Sigmoid colon (tissue), 7 donors: ENCODE results near the gene CD52. TPM values are rescaled to one million over a fixed set of nuclear protein-coding genes. Genes with fewer than 3 reads are reported as not detected.

ENCODE experiments used
- DNase-seq: peaks from one replicate; pipeline ENCODE4 v3.0.0-alpha.2; 2019
- H3K27ac ChIP-seq, 4 donors: fragments of 200-600 bp; sonication (generic); one replicate each; pipeline ENCODE4 v1.5.1; 2016 to 2019; ENCODE audit warnings: mild to moderate bottlenecking in 1 of 4
- H3K27me3 ChIP-seq, 3 donors: fragments of 200-600 bp; sonication (generic); one replicate each; pipeline ENCODE4 v1.5.1; 2019; ENCODE audit warnings: mild to moderate bottlenecking in 1 of 3
- H3K36me3 ChIP-seq, 4 donors: fragments of 200-600 bp; sonication (generic); one replicate each; pipeline ENCODE4 v1.5.1; 2016 to 2019
- H3K4me1 ChIP-seq, 4 donors: fragments of 200-600 bp; sonication (generic); one replicate each; pipeline ENCODE4 v1.5.1; 2017 to 2019
- H3K4me3 ChIP-seq, 4 donors: fragments of 200-600 bp; sonication (generic); one replicate each; pipeline ENCODE4 v1.5.1; 2017 to 2019; ENCODE audit warnings: mild to moderate bottlenecking in 2 of 4, moderate library complexity in 1 of 4
- H3K9me3 ChIP-seq, 4 donors: fragments of 200-600 bp in 3 of 4; sonication (generic) in 3 of 4; one replicate each; pipeline versions ENCODE4 v1.5.1 to v1.6.1; 2013 to 2019
- EP300 ChIP-seq, 4 donors: sonication (generic); formaldehyde crosslinking; IDR thresholded peaks; one replicate each; pipeline ENCODE4 v1.6.1; 2017; ENCODE audit warnings: antibody characterized with exemption in 4 of 4
- POLR2A ChIP-seq, 2 donors: fragments of 450-650 bp; IDR thresholded peaks; one replicate each; pipeline ENCODE4 v1.6.1; 2016; ENCODE audit warnings: antibody characterized with exemption in 2 of 2, mild to moderate bottlenecking in 2 of 2, moderate library complexity in 2 of 2
- POLR2AphosphoS5 ChIP-seq, 4 donors: sonication (generic); formaldehyde crosslinking; IDR thresholded peaks; one replicate each; pipeline ENCODE4 v1.6.1; 2017; ENCODE audit warnings: antibody characterized with exemption in 4 of 4
- WGBS, 2 donors: extraction: QIAGEN DNeasy Blood & Tissue Kit; methylation state at CpG; one replicate each; pipeline ENCODE4 v1.1.7; 2013; 5-methylcytosine and 5-hydroxymethylcytosine counted together
- intact Hi-C: fragments of 100-400 bp; cut with DNase I; formaldehyde crosslinking; loops from one replicate; pipeline ENCODE4 v1.15.1; 2023
- polyA plus RNA-seq, 3 donors: library from polyadenylated mRNA; stranded (reverse); fragments of 200-250 nt; gene quantifications; one replicate each; pipeline ENCODE4 v1.2.3, GENCODE V29; 2013
- total RNA-seq, 4 donors: library from RNA; depleted of rRNA; stranded (reverse); fragments of >200 nt; gene quantifications; one replicate each; pipeline ENCODE4 v1.1.0, GENCODE V29; 2016
- TF ChIP-seq, protein P1 (sequence below), 4 experiments: fragments of 450-650 bp in 3 of 4; fragments of 200-600 bp in 1 of 4; IDR thresholded peaks; one replicate each; pipeline ENCODE4 v1.5.1; 2016 to 2019; ENCODE audit warnings: antibody characterized with exemption in 4 of 4, mild to moderate bottlenecking in 3 of 4, moderate library complexity in 2 of 4
- donor health status: healthy with polysubstance abuse.
- donor health status: Bipolar disorder and iron deficiency.
- donor health status: healthy.

CD52 gene
- total and polyA plus RNA-seq, 7 donors = 1.6 to 556 (median 19.8) TPM; not detected in 2

DNA sequence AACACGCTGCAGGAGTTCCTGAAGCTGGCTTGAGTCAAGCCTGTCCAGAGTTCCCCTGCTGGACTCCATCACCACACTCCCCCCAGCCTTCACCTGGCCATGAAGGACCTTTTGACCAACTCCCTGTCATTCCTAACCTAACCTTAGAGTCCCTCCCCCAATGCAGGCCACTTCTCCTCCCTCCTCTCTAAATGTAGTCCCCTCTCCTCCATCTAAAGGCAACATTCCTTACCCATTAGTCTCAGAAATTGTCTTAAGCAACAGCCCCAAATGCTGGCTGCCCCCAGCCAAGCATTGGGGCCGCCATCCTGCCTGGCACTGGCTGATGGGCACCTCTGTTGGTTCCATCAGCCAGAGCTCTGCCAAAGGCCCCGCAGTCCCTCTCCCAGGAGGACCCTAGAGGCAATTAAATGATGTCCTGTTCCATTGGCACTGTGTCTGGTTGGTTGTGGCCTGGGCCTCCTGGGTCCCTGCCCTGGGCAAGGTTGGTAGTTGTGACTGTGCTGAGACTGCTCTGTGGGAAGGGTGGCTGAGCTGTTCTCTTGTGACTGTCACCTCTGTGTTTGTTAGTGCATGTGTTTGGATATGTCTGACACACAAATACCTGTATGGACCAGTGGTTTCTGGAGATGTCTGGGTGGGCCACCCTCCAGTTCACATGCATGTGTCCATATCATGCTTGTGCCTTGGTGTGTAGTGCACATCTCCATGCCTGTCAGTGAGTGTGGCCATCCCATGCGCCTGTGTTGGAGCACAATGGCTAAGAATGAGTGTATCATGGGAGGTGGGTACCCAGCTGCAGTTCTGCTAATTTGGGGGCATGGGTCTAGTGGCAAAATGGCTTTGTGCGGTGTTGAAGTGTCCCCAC, 36.4 kb upstream of the CD52 start:
- peaks cover 0 to 64% (median 51%) of the 10 kb centered on the region in 4 donors for H3K4me1 ChIP-seq
- WGBS, 2 donors = 91 to 95% methylated on average over 5 of the region's 5 CpGs
- peak overlapping the region in 1 of 4 donors; percentile 73 for H3K4me3 ChIP-seq
- peaks cover 0 to 5% (median 2%) of the 10 kb centered on the region in 4 donors for H3K36me3 ChIP-seq
- TF ChIP-seq EP300 (IDR thresholded peaks at IDR 0.05) (no peak), POLR2AphosphoS5 (IDR thresholded peaks at IDR 0.05) (no peak), POLR2A (IDR thresholded peaks at IDR 0.05) (no peak)
- TF ChIP-seq, protein P1, sequence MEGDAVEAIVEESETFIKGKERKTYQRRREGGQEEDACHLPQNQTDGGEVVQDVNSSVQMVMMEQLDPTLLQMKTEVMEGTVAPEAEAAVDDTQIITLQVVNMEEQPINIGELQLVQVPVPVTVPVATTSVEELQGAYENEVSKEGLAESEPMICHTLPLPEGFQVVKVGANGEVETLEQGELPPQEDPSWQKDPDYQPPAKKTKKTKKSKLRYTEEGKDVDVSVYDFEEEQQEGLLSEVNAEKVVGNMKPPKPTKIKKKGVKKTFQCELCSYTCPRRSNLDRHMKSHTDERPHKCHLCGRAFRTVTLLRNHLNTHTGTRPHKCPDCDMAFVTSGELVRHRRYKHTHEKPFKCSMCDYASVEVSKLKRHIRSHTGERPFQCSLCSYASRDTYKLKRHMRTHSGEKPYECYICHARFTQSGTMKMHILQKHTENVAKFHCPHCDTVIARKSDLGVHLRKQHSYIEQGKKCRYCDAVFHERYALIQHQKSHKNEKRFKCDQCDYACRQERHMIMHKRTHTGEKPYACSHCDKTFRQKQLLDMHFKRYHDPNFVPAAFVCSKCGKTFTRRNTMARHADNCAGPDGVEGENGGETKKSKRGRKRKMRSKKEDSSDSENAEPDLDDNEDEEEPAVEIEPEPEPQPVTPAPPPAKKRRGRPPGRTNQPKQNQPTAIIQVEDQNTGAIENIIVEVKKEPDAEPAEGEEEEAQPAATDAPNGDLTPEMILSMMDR (IDR thresholded peaks at IDR 0.05) = no peak
- peak overlapping the region; percentile 88 to 98 (median 91) for H3K27ac ChIP-seq
- intact Hi-C loops = loop anchor here (5.0 kb wide), 1 partner anchor 49 kb away; the partner anchor contains the start of gene CEP85
- H3K9me3 ChIP-seq = no peaks in the 10 kb centered on the region
- DNase-seq = no peak
- no peaks in the 10 kb centered on the region for H3K27me3 ChIP-seq

GRCh38 chr1:26281971-26282370, 35.8 kb upstream of the CD52 start:
- H3K36me3 ChIP-seq = peaks cover 0 to 5% (median 1%) of the 10 kb centered on the region in 4 donors
- H3K27ac ChIP-seq = peak overlapping the region; percentile 13 to 93 (median 68)
- peaks cover 0 to 60% (median 48%) of the 10 kb centered on the region in 4 donors for H3K4me1 ChIP-seq
- intact Hi-C loops = loop anchor here (5.0 kb wide), 1 partner anchor 50 kb away; the partner anchor contains the start of gene CEP85
- H3K27me3 ChIP-seq = no peaks in the 10 kb centered on the region
- H3K9me3 ChIP-seq = no peaks in the 10 kb centered on the region
- no peak for TF ChIP-seq POLR2A (IDR thresholded peaks at IDR 0.05)
- no peak for TF ChIP-seq EP300 (IDR thresholded peaks at IDR 0.05)
- TF ChIP-seq, protein P1 (IDR thresholded peaks at IDR 0.05) = no peak
- TF ChIP-seq POLR2AphosphoS5 (IDR thresholded peaks at IDR 0.05) = no peak
- no peak for DNase-seq
- 55 to 61% methylated on average over 15 of the region's 15 CpGs for WGBS, 2 donors
- H3K4me3 ChIP-seq = no peak overlapping the region

DNA sequence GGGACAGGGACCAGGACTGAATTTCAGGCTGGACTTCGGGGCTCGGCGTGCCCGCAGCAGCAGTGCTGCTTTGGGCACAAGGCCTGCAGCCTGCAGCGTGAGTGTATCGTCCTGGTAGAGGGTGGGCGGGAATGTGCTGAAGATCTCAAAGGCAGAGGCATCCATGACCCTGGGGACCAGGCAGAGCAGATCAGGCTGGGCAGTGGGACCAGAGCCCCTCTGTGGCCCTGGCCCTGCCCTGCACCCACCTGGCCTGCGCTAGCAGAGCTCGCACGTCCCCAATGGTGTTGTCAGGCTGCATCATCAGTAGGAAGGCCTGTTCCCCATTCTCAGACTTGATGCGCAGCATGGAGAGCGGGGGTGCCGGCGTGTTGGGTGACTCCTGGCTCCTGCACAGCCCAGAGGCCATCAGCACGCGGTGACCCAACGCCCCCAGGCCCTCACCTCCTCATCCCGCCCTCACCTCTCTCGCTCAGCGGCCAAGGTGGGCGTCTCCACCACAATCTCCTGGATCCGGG, 35.3 kb upstream of the CD52 start:
- Histone ChIP-seq H3K9me3 (no peaks in the 10 kb centered on the region), H3K4me1 (peaks cover 0 to 60% (median 46%) of the 10 kb centered on the region in 4 donors), H3K27ac (peak overlapping the region in 3 of 4 donors; percentile 13 to 88 (median 49)), H3K27me3 (no peaks in the 10 kb centered on the region), H3K36me3 (peaks cover 0 to under 1% (median 0%) of the 10 kb centered on the region in 4 donors), H3K4me3 (no peak overlapping the region)
- DNase-seq = no peak
- TF ChIP-seq, protein P1 (IDR thresholded peaks at IDR 0.05) = no peak
- no peak for TF ChIP-seq POLR2AphosphoS5 (IDR thresholded peaks at IDR 0.05)
- no peak for TF ChIP-seq POLR2A (IDR thresholded peaks at IDR 0.05)
- TF ChIP-seq EP300 (IDR thresholded peaks at IDR 0.05) = no peak
- WGBS, 2 donors = 80 to 85% methylated on average over 22 of the region's 22 CpGs
- intact Hi-C loops = loop anchor here (5.0 kb wide), 1 partner anchor 50 kb away; the partner anchor contains the start of gene CEP85

GRCh38 chr1:26283279-26283853, 34.4 kb upstream of the CD52 start:
- H3K36me3 ChIP-seq = no peaks in the 10 kb centered on the region
- DNase-seq = no peak
- H3K27ac ChIP-seq = peak overlapping the region in 1 of 4 donors; percentile 39
- intact Hi-C loops = loop anchor here (5.0 kb wide), 1 partner anchor 51 kb away; the partner anchor contains the start of gene CEP85
- TF ChIP-seq POLR2AphosphoS5 (IDR thresholded peaks at IDR 0.05) (no peak), POLR2A (IDR thresholded peaks at IDR 0.05) (no peak), EP300 (IDR thresholded peaks at IDR 0.05) (no peak)
- TF ChIP-seq, protein P1 (IDR thresholded peaks at IDR 0.05) = no peak
- H3K9me3 ChIP-seq = no peaks in the 10 kb centered on the region
- no peaks in the 10 kb centered on the region for H3K27me3 ChIP-seq
- H3K4me3 ChIP-seq = no peak overlapping the region
- 69 to 78% methylated on average over 4 of the region's 4 CpGs for WGBS, 2 donors
- H3K4me1 ChIP-seq = peaks cover 0 to 57% (median 47%) of the 10 kb centered on the region in 4 donors
